WI38 (cell line): ENCODE measurements around the gene SV2A.
"Not testable (repeated sequence)": the region's sequence is repeated elsewhere in the genome, so short reads cannot be mapped to it uniquely, and the experiment has no call there.

Source experiments
- H3K4me3 ChIP-seq: 2 replicates; pipeline ENCODE4 v1.5.1; 2011; ENCODE audit warnings: low read depth, mild to moderate bottlenecking, control low read depth, low read length
- TF ChIP-seq, protein P1 (sequence below): IDR thresholded peaks from 2 replicates; pipeline ENCODE4 v1.5.1; 2012; ENCODE audit warnings: low read depth, mild to moderate bottlenecking, control low read depth, low read length

Gene SV2A

GRCh38 chr1:149962039-149962647 lies 44.5 kb upstream of the SV2A start:
- TF ChIP-seq, protein P1, sequence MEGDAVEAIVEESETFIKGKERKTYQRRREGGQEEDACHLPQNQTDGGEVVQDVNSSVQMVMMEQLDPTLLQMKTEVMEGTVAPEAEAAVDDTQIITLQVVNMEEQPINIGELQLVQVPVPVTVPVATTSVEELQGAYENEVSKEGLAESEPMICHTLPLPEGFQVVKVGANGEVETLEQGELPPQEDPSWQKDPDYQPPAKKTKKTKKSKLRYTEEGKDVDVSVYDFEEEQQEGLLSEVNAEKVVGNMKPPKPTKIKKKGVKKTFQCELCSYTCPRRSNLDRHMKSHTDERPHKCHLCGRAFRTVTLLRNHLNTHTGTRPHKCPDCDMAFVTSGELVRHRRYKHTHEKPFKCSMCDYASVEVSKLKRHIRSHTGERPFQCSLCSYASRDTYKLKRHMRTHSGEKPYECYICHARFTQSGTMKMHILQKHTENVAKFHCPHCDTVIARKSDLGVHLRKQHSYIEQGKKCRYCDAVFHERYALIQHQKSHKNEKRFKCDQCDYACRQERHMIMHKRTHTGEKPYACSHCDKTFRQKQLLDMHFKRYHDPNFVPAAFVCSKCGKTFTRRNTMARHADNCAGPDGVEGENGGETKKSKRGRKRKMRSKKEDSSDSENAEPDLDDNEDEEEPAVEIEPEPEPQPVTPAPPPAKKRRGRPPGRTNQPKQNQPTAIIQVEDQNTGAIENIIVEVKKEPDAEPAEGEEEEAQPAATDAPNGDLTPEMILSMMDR = peak; percentile 47
- H3K4me3 ChIP-seq = no peak overlapping the region

GRCh38 chr1:149957548-149957947 lies 39.9 kb upstream of the SV2A start:
- not testable (repeated sequence) for H3K4me3 ChIP-seq

DNA sequence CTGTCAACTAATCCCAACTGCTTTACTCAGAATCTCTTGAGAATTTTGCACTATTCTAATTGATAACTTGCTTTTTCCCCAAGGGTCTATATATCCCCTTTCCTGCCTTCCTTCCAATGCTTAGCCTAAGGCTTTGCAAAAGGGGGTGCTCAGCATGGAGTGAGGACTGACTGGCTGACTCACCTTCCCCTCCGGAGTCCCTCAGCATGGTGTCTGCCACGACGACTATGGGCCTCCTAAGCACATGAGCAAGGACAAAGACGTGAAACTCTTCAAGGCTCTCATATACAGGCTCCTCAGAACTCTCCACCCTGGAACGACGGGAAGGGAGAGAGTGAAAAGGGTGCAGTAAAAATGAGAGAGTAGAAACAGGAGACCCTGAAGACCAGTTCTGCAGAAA lies 32.3 kb upstream of the SV2A start:
- TF ChIP-seq, protein P1 = no peak

DNA sequence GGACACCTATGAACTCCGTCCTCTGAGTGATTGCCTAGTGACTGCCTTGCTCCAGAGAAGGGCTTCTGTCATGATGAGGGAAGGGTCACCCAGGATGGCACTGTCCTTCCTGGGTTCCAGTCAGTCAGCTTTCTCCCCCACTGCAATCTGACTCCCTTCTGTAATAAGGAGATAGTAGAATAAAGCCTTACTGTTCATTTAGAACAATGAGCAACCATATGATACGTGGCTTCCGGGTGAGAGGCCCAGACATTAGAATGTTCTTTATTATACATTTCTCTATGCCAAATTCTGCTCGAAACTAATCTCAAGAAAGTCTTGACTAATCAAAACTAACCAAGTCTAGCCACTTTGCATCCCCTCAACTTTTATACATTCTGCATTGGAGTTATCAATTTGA lies 27.6 kb upstream of the SV2A start:
- TF ChIP-seq, protein P1 = no peak
- H3K4me3 ChIP-seq = no peak overlapping the region

More for the DNA sequence above, 32.3 kb upstream of the SV2A start:
- H3K4me3 ChIP-seq = no peak overlapping the region

- H3K4me3 ChIP-seq = no peak overlapping the region
- TF ChIP-seq, protein P1 = no peak
Measured at GRCh38 chr1:149942885-149943284, 25.2 kb upstream of the SV2A start.

GRCh38 chr1:149942207-149942606 lies 24.6 kb upstream of the SV2A start:
- TF ChIP-seq, protein P1 = peak; percentile 26; the same call in 1 of the 2 replicates

GRCh38 chr1:149940427-149940826 lies 22.8 kb upstream of the SV2A start:
- TF ChIP-seq, protein P1 = no peak
- H3K4me3 ChIP-seq = no peak overlapping the region

More at GRCh38 chr1:149942207-149942606, 24.6 kb upstream of the SV2A start:
- H3K4me3 ChIP-seq = no peak overlapping the region

DNA sequence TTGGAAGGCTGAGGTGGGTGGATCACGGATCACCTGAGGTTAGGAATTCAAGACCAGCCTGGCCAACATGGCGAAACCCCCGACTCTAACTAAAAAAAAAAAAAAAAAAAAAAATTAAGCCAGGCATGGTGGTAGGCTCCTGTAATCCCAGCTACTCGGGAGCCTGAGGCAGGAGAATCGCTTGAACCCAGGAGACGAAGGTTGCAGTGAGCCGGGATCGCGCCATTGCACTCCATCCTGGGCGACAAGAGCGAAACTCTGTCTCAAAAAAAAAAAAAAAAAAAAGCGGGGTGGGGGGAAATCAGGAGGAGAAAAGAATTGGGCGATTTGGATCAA lies 21.0 kb upstream of the SV2A start:
- peak overlapping the region; percentile 25 for H3K4me3 ChIP-seq
